ENCODE measurements around the gene ARHGAP10.
A peak's percentile ranks its signal among the peaks of the same experiment; 100 is the strongest.
"Not testable (repeated sequence)": the region's sequence is repeated elsewhere in the genome, so short reads cannot be mapped to it uniquely, and the experiment has no call there.

Gene ARHGAP10

GRCh38 chr4:147912106-147912505, 180.2 kb downstream of the ARHGAP10 start:
- not testable (repeated sequence) for DNase-seq (ENCODE audit: low spot score)

GRCh38 chr4:147913137-147913536, 181.2 kb downstream of the ARHGAP10 start:
- no peak for DNase-seq (ENCODE audit: low spot score)

GRCh38 chr4:147916351-147916750, 184.5 kb downstream of the ARHGAP10 start:
- DNase-seq (ENCODE audit: low spot score): no peak

GRCh38 chr4:147923381-147923780, 191.5 kb downstream of the ARHGAP10 start:
- DNase-seq (ENCODE audit: low spot score): no peak

- DNase-seq (ENCODE audit: low spot score): no peak
Observed at GRCh38 chr4:147923854-147924253, 192.0 kb downstream of the ARHGAP10 start.

- peak; percentile 14 for DNase-seq (ENCODE audit: low spot score)
Observed at GRCh38 chr4:147924604-147925412, 192.9 kb downstream of the ARHGAP10 start.

GRCh38 chr4:147927377-147928137, 195.7 kb downstream of the ARHGAP10 start:
- no peak for DNase-seq (ENCODE audit: low spot score)

- DNase-seq (ENCODE audit: low spot score): no peak
Observed at GRCh38 chr4:147928400-147928799, 196.5 kb downstream of the ARHGAP10 start.

GRCh38 chr4:147929746-147930145, 197.9 kb downstream of the ARHGAP10 start:
- DNase-seq (ENCODE audit: low spot score): no peak

GRCh38 chr4:147933316-147933715, 201.4 kb downstream of the ARHGAP10 start:
- DNase-seq (ENCODE audit: low spot score): no peak

- DNase-seq (ENCODE audit: low spot score): no peak
Observed at GRCh38 chr4:147933779-147934178, 201.9 kb downstream of the ARHGAP10 start.

GRCh38 chr4:147938496-147938895, 206.6 kb downstream of the ARHGAP10 start:
- no peak for DNase-seq (ENCODE audit: low spot score)

- no peak for DNase-seq (ENCODE audit: low spot score)
Observed at GRCh38 chr4:147940171-147940570, 208.3 kb downstream of the ARHGAP10 start.

GRCh38 chr4:147941373-147941772, 209.5 kb downstream of the ARHGAP10 start:
- no peak for DNase-seq (ENCODE audit: low spot score)

- no peak for DNase-seq (ENCODE audit: low spot score)
Observed at GRCh38 chr4:147942729-147943128, 210.8 kb downstream of the ARHGAP10 start.

GRCh38 chr4:147943159-147943638, 211.3 kb downstream of the ARHGAP10 start:
- DNase-seq (ENCODE audit: low spot score): no peak

- no peak for DNase-seq (ENCODE audit: low spot score)
Observed at GRCh38 chr4:147944249-147944648, 212.4 kb downstream of the ARHGAP10 start.

- DNase-seq (ENCODE audit: low spot score): no peak
Observed at GRCh38 chr4:147944670-147945260, 212.9 kb downstream of the ARHGAP10 start.

- no peak for DNase-seq (ENCODE audit: low spot score)
Observed at GRCh38 chr4:147948336-147948735, 216.4 kb downstream of the ARHGAP10 start.

GRCh38 chr4:147950261-147950660, 218.4 kb downstream of the ARHGAP10 start:
- no peak for DNase-seq (ENCODE audit: low spot score)

GRCh38 chr4:147950841-147951240, 219.0 kb downstream of the ARHGAP10 start:
- no peak for DNase-seq (ENCODE audit: low spot score)

- no peak for DNase-seq (ENCODE audit: low spot score)
Observed at GRCh38 chr4:147954850-147955249, 223.0 kb downstream of the ARHGAP10 start.

All from HuH-7.5 (cell line).